ENCODE results near the gene TNS2.

DNA sequence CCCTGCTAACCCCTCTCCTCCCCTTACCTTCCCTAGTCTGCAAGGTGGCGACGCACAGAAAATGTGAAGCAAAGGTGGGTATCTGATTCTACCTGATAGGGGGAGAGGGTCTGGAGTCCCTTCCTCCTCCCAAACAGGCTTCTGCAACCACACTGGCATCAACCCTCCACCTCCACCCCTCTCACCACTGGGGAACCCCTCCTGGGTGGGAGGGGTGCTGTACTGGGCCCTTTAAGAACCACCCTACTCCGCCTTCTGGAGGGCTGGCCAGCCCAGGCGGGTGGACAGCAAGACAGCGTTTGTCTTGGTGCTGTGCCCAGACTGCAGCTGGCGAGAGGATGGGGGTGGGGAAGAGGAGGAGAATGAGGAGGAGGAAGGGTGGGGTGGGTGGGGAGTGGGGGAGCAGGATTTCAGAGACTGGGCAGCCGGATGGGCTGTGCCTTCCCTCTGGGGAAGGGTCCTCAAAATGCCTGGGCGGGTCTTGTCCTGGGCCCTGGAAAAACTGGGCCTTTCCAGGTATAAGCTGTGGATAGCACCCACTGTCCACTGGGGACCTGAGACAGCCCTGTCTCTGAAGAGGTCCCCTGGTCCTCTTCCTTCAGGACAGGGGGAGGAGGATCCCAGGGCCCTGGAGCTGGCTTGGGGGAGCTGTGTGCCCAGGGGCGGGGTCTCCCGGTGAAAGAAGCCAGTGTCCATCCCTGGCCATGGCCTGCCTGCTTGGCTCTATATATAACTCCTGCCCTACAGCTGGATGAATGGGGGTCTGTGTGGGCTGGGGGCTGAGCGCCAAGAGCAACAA, 2.8 kb downstream of the TNS2 start:
- no peak for TF ChIP-seq POLR2A (IDR thresholded peaks at IDR 0.05)
- TF ChIP-seq, protein P1, sequence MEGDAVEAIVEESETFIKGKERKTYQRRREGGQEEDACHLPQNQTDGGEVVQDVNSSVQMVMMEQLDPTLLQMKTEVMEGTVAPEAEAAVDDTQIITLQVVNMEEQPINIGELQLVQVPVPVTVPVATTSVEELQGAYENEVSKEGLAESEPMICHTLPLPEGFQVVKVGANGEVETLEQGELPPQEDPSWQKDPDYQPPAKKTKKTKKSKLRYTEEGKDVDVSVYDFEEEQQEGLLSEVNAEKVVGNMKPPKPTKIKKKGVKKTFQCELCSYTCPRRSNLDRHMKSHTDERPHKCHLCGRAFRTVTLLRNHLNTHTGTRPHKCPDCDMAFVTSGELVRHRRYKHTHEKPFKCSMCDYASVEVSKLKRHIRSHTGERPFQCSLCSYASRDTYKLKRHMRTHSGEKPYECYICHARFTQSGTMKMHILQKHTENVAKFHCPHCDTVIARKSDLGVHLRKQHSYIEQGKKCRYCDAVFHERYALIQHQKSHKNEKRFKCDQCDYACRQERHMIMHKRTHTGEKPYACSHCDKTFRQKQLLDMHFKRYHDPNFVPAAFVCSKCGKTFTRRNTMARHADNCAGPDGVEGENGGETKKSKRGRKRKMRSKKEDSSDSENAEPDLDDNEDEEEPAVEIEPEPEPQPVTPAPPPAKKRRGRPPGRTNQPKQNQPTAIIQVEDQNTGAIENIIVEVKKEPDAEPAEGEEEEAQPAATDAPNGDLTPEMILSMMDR (IDR thresholded peaks at IDR 0.05) = no peak

Data from prostate gland (tissue), 2 donors.